ENCODE data around the gene CCER1. TPM values are rescaled to one million over a fixed set of nuclear protein-coding genes. Genes with fewer than 3 reads are reported as not detected.

The CCER1 gene, protein sequence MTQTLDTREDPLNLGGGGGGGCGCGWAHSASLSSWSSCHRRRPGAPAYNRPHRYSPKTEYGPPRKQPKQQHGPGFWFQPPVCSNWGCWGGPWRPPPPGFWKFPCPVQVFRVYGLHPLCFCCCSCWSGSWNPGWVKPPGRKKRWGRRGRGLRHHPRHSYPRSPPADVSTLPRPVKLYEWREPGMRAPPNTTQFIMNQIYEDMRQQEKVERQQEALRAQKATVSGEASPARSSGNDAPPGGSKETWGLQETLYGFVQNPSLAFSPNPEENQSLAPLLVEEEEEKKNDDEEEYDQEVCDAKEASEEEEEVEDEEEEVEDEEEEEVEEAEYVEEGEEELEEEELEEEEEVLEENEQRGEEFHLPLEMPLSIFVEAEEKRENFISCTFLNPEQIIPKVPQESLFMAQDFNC
- not detected in 2 replicates for total RNA-seq (2011; cell fraction: chromatin; rRNA removed; ENCODE audit: low replicate concordance)
- not detected in 2 replicates for total RNA-seq (2011; cell fraction: nucleolus; rRNA removed)
- total RNA-seq (2011; cell fraction: nucleoplasm; rRNA removed), result not detected in 2 replicates
- total RNA-seq (2014; rRNA removed), result not detected in 2 replicates
- not detected in 2 replicates for total RNA-seq (2014; rRNA removed; fragmentation: Illumina TruSeq; extraction: Trizol)
- not detected in 2 replicates for total RNA-seq (2015; rRNA removed; fragmentation: Illumina TruSeq; extraction: Trizol)
- total RNA-seq (2021), result not detected in 2 replicates
- polyA plus RNA-seq (2011; rRNA removed), result not detected in 2 replicates
- not detected in 2 replicates for polyA plus RNA-seq (2011; cell fraction: cytosol; rRNA removed)
- not detected in 2 replicates for polyA plus RNA-seq (2011; cell fraction: nucleus; rRNA removed)
- not detected in 2 replicates for polyA plus RNA-seq (2012)
- not detected in 2 replicates for polyA plus RNA-seq (2014; fragmentation: Illumina TruSeq; extraction: Trizol)
- not detected for polyA plus RNA-seq (2014; fragmentation: Nextera tagmentation; extraction: Ambion mirVana)
- not detected in 2 replicates for polyA plus RNA-seq (2014; rRNA removed)
- not detected in 2 replicates for polyA minus RNA-seq (2011; rRNA and poly(A)+ RNA removed)
- not detected in 2 replicates for polyA minus RNA-seq (2011; cell fraction: cytosol; rRNA and poly(A)+ RNA removed)
- not detected in 2 replicates for polyA minus RNA-seq (2011; cell fraction: nucleus; rRNA and poly(A)+ RNA removed)
- not detected for Bru-seq, nascent RNA
- not detected for BruChase-seq, experiment 1, labeled RNA remaining after a 2-hour chase
- not detected for BruChase-seq, experiment 2, labeled RNA remaining after a 6-hour chase
- long read RNA-seq, experiment 1, result 0 reads
- long read RNA-seq, experiment 2, result 0 reads
- long read RNA-seq, experiment 3, result 0 reads

DNA sequence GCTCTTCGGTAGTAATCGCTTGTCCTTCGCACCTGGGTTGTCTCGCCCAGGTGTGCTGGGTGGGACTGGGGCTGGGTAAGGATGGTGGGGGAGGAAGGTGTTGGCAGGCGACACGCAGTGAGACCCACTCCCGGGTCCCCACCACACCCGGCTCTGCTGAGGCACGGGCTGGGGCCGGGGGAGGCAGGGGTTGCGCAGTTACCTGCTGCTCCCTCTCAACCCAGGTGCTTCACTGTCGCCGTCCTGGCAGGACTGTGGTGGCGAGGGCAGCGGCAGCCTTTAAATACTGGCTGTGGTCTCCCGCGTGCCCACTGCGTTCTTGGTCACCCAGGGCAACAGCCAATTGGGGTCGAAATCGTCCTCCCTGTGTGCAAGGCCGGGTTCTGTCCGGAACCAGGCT is at the start of gene CCER1:
Gene CCER1, minus strand, starts transcription at position 256 of the 400 bp plus-strand sequence. CDS start 434 bp downstream, outside the sequence.
- H3K9ac ChIP-seq (ENCODE audit: insufficient read depth in 1 of 2, low read depth in 2 of 2, low read length in 2 of 2), result no peak within 1 kb of the TSS
- no peaks in the 10 kb centered on the region for H3K9me1 ChIP-seq (ENCODE audit: control insufficient read depth, insufficient read depth, low read length)
- in situ Hi-C loops (cut with MboI), result loop anchor here (25.0 kb wide), 2 partner anchors 1682 to 1943 kb away; no protein-coding TSS in a partner anchor
- H3K79me2 ChIP-seq (ENCODE audit: control insufficient read depth, insufficient read depth, low read length), result no peaks in the 10 kb centered on the region
- H2AFZ ChIP-seq (ENCODE audit: low read depth, low read length), result no peak within 1 kb of the TSS
- H3K4me3 ChIP-seq, result no peak within 1 kb of the TSS
- intact Hi-C loops (cut with micrococcal nuclease), result loop anchor here (5.0 kb wide), 3 partner anchors 372 to 1413 kb away; no protein-coding TSS in a partner anchor
- H4K20me1 ChIP-seq (replicated peaks; ENCODE audit: control insufficient read depth, insufficient read depth, low read length), result no peaks in the 10 kb centered on the region
- ATAC-seq (no peak), DNase-seq (ENCODE audit: extremely low read depth in 1 of 4, low spot score in 3 of 4) (no peak), FAIRE-seq (no peak)
- no TSS peak for BruUV-seq (replicated peaks)
- peaks cover 0 to 10% of the 10 kb centered on the region in 2 experiments; a peak in 1 of 5 replicates for H3K4me1 ChIP-seq (replicated peaks in 1 of 2; ENCODE audit: control insufficient read depth in 2 of 2, insufficient read depth in 2 of 2, low read length in 2 of 2)
- H3K4me2 ChIP-seq (ENCODE audit: insufficient read depth, low read length), result no peak within 1 kb of the TSS
- H3K27me3 ChIP-seq (ENCODE audit: control insufficient read depth in 2 of 2, insufficient read depth in 2 of 2, low read length in 2 of 2), result no peaks in the 10 kb centered on the region
- WGBS (ENCODE audit: insufficient coverage, low coverage, missing lambda C conversion rate), result 6% methylated on average over 22 of the region's 22 CpGs
- no peak within 1 kb of the TSS for H3K27ac ChIP-seq (ENCODE audit: extremely low read depth, low read depth, low read length)
- no peaks in the 10 kb centered on the region for H3K9me3 ChIP-seq (replicated peaks; ENCODE audit: control insufficient read depth, insufficient read depth, low read depth, low read length)
- no peaks in the 10 kb centered on the region for H3K36me3 ChIP-seq (ENCODE audit: control insufficient read depth, insufficient read depth, low read length)
- POLR2A ChIA-PET, result no interaction called here
- CTCF ChIA-PET (ENCODE audit: low intra/inter-chr PET ratio), result no interaction called here
- TF ChIP-seq RAD51 (IDR thresholded peaks at IDR 0.05; ENCODE audit: borderline replicate concordance, low read depth) (no peak), BRCA1 (IDR thresholded peaks at IDR 0.05) (no peak), BRCA1 (CRISPR knock-in tag; IDR thresholded peaks at IDR 0.05) (no peak), ZNF41 (CRISPR knock-in tag; conservative IDR thresholded peaks at IDR 0.05) (no peak), SMAD1 (IDR thresholded peaks at IDR 0.05; ENCODE audit: low read depth, low read length, partially characterized antibody) (no peak), TCF7 (IDR thresholded peaks at IDR 0.05; ENCODE audit: borderline replicate concordance) (no peak), ETV6 (IDR thresholded peaks at IDR 0.05; ENCODE audit: borderline replicate concordance in 1 of 2, low read depth in 2 of 2, low read length in 1 of 2) (no peak), ETV6 (CRISPR knock-in tag; IDR thresholded peaks at IDR 0.05; ENCODE audit: borderline replicate concordance) (no peak), MTF1 (CRISPR knock-in tag; IDR thresholded peaks at IDR 0.05; ENCODE audit: borderline replicate concordance) (no peak), CREB1 (IDR thresholded peaks at IDR 0.05) (no peak), CREB1 (CRISPR knock-in tag; IDR thresholded peaks at IDR 0.05) (no peak), ARID1B (IDR thresholded peaks at IDR 0.05) (no peak)
- TF ChIP-seq, protein P1, sequence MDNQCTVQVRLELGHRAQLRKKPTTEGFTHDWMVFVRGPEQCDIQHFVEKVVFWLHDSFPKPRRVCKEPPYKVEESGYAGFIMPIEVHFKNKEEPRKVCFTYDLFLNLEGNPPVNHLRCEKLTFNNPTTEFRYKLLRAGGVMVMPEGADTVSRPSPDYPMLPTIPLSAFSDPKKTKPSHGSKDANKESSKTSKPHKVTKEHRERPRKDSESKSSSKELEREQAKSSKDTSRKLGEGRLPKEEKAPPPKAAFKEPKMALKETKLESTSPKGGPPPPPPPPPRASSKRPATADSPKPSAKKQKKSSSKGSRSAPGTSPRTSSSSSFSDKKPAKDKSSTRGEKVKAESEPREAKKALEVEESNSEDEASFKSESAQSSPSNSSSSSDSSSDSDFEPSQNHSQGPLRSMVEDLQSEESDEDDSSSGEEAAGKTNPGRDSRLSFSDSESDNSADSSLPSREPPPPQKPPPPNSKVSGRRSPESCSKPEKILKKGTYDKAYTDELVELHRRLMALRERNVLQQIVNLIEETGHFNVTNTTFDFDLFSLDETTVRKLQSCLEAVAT (IDR thresholded peaks at IDR 0.05), result no peak
- TF ChIP-seq, protein P2, sequence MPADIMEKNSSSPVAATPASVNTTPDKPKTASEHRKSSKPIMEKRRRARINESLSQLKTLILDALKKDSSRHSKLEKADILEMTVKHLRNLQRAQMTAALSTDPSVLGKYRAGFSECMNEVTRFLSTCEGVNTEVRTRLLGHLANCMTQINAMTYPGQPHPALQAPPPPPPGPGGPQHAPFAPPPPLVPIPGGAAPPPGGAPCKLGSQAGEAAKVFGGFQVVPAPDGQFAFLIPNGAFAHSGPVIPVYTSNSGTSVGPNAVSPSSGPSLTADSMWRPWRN (IDR thresholded peaks at IDR 0.05; ENCODE audit: low read depth), result no peak
- TF ChIP-seq, protein P3, sequence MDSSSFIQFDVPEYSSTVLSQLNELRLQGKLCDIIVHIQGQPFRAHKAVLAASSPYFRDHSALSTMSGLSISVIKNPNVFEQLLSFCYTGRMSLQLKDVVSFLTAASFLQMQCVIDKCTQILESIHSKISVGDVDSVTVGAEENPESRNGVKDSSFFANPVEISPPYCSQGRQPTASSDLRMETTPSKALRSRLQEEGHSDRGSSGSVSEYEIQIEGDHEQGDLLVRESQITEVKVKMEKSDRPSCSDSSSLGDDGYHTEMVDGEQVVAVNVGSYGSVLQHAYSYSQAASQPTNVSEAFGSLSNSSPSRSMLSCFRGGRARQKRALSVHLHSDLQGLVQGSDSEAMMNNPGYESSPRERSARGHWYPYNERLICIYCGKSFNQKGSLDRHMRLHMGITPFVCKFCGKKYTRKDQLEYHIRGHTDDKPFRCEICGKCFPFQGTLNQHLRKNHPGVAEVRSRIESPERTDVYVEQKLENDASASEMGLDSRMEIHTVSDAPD (CRISPR knock-in tag; IDR thresholded peaks at IDR 0.05), result no peak
- TF ChIP-seq, protein P4, sequence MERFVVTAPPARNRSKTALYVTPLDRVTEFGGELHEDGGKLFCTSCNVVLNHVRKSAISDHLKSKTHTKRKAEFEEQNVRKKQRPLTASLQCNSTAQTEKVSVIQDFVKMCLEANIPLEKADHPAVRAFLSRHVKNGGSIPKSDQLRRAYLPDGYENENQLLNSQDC (CRISPR knock-in tag; IDR thresholded peaks at IDR 0.05), result no peak

Measured in K562 (cell line).